HepG2 (cell line): ENCODE data around the gene KRT3.

Experiments
- ATF1 ChIP-seq: IDR thresholded peaks from 2 replicates; pipeline ENCODE4 v1.6.1; 2016; ENCODE audit warnings: mild to moderate bottlenecking, control low read depth
- BCL6 ChIP-seq: IDR thresholded peaks from 2 replicates; pipeline ENCODE4 v1.6.1; 2016; ENCODE audit warnings: missing genetic modification reagents, missing compliant biosample characterization
- MAFK ChIP-seq, 2 experiments: IDR thresholded peaks in 1 of 2; conservative IDR thresholded peaks in 1 of 2; 2 replicates each; pipeline ENCODE4 v1.6.1; 2011; ENCODE audit warnings: improper control_type of control experiment in 2 of 2, low read length in 2 of 2
- POLR2A ChIP-seq, 2 experiments: IDR thresholded peaks; 2 replicates each; pipeline ENCODE4 v1.6.1; 2011; ENCODE audit warnings: low read depth in 2 of 2, low read length in 2 of 2, mild to moderate bottlenecking in 1 of 2, moderate library complexity in 1 of 2; ENCODE audit not compliant: insufficient read depth in 1 of 2
- POLR2AphosphoS2 ChIP-seq: IDR thresholded peaks from 2 replicates; pipeline ENCODE4 v1.6.1; 2011; ENCODE audit warnings: low read depth, low read length, improper control_type of control experiment
- SMC3 ChIP-seq: IDR thresholded peaks from 2 replicates; pipeline ENCODE4 v1.6.1; 2011; ENCODE audit warnings: low read length, improper control_type of control experiment
- U2AF2 ChIP-seq: fragments of 200-400 bp; formaldehyde crosslinking; IDR thresholded peaks from 2 replicates; pipeline ENCODE4 v1.6.1; 2017; ENCODE audit warnings: low read depth, mild to moderate bottlenecking, low read length
- TF ChIP-seq, protein P1 (sequence below): sonication (generic); formaldehyde crosslinking; IDR thresholded peaks from 2 replicates; pipeline ENCODE4 v1.5.0; 2020; ENCODE audit warnings: mild to moderate bottlenecking, missing genetic modification reagents, moderate library complexity
- TF ChIP-seq, protein P2 (sequence below): IDR thresholded peaks from 2 replicates; pipeline ENCODE4 v1.6.1; 2016; ENCODE audit warnings: missing compliant biosample characterization, missing genetic modification reagents, borderline replicate concordance
- TF ChIP-seq, protein P3 (sequence below): sonication (generic); formaldehyde crosslinking; conservative IDR thresholded peaks from 2 replicates; pipeline ENCODE4 v1.8.0; 2022; ENCODE audit warnings: missing genetic modification reagents
- TF ChIP-seq, protein P4 (sequence below): sonication (generic); formaldehyde crosslinking; IDR thresholded peaks from 2 replicates; pipeline ENCODE4 v1.4.0; 2020; ENCODE audit warnings: missing genetic modification reagents

DNA sequence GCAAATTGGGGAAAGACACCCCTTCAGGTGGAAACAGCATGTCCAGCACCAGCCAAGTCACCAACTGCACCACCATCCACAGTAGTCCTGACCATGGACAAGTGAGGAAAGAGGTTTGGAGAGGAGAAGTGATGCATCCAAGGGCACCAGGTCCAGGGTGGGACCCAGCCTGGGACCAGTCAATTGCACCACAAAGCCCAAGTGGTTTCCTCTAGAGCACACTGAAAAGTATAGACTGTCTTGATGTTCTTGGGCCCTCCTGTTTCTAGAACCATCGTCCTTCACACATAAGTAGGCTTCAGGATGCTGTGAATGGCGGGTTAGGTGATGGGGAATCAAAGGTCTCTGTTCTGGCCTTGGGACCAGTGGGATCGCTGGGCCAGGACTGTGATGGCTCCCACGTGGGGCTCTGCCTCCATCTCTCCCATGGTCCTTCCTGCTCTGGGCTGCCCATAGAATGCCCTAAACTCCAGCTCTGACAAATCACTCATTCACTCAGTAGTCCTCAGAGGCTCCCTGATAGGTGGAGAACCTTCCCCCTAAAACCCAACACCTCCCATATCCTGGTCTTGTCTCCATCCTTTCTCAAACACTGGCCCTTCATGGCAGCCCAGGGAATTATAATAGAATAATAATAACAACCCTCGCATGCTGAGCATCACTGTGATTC lies 29.0 kb upstream of the KRT3 start:
- TF ChIP-seq SMC3: no peak
- TF ChIP-seq, protein P1, sequence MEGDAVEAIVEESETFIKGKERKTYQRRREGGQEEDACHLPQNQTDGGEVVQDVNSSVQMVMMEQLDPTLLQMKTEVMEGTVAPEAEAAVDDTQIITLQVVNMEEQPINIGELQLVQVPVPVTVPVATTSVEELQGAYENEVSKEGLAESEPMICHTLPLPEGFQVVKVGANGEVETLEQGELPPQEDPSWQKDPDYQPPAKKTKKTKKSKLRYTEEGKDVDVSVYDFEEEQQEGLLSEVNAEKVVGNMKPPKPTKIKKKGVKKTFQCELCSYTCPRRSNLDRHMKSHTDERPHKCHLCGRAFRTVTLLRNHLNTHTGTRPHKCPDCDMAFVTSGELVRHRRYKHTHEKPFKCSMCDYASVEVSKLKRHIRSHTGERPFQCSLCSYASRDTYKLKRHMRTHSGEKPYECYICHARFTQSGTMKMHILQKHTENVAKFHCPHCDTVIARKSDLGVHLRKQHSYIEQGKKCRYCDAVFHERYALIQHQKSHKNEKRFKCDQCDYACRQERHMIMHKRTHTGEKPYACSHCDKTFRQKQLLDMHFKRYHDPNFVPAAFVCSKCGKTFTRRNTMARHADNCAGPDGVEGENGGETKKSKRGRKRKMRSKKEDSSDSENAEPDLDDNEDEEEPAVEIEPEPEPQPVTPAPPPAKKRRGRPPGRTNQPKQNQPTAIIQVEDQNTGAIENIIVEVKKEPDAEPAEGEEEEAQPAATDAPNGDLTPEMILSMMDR (CRISPR knock-in tag): no peak
- no peak for TF ChIP-seq U2AF2
- TF ChIP-seq BCL6: no peak
- TF ChIP-seq, protein P2, sequence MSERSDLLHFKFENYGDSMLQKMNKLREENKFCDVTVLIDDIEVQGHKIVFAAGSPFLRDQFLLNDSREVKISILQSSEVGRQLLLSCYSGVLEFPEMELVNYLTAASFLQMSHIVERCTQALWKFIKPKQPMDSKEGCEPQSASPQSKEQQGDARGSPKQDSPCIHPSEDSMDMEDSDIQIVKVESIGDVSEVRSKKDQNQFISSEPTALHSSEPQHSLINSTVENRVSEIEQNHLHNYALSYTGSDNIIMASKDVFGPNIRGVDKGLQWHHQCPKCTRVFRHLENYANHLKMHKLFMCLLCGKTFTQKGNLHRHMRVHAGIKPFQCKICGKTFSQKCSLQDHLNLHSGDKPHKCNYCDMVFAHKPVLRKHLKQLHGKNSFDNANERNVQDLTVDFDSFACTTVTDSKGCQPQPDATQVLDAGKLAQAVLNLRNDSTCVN (CRISPR knock-in tag): no peak
- TF ChIP-seq ATF1 (CRISPR knock-in tag): no peak
- TF ChIP-seq MAFK (conservative IDR thresholded peaks at IDR 0.05 in 1 of 2, IDR thresholded peaks at IDR 0.05 in 1 of 2; ENCODE audit: low read length in 2 of 2): no peak
- TF ChIP-seq POLR2A (IDR thresholded peaks at IDR 0.05; ENCODE audit: insufficient read depth in 1 of 2, low read depth in 2 of 2, low read length in 2 of 2): no peak
- TF ChIP-seq, protein P3, sequence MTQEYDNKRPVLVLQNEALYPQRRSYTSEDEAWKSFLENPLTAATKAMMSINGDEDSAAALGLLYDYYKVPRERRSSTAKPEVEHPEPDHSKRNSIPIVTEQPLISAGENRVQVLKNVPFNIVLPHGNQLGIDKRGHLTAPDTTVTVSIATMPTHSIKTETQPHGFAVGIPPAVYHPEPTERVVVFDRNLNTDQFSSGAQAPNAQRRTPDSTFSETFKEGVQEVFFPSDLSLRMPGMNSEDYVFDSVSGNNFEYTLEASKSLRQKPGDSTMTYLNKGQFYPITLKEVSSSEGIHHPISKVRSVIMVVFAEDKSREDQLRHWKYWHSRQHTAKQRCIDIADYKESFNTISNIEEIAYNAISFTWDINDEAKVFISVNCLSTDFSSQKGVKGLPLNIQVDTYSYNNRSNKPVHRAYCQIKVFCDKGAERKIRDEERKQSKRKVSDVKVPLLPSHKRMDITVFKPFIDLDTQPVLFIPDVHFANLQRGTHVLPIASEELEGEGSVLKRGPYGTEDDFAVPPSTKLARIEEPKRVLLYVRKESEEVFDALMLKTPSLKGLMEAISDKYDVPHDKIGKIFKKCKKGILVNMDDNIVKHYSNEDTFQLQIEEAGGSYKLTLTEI (CRISPR knock-in tag): no peak
- TF ChIP-seq, protein P4, sequence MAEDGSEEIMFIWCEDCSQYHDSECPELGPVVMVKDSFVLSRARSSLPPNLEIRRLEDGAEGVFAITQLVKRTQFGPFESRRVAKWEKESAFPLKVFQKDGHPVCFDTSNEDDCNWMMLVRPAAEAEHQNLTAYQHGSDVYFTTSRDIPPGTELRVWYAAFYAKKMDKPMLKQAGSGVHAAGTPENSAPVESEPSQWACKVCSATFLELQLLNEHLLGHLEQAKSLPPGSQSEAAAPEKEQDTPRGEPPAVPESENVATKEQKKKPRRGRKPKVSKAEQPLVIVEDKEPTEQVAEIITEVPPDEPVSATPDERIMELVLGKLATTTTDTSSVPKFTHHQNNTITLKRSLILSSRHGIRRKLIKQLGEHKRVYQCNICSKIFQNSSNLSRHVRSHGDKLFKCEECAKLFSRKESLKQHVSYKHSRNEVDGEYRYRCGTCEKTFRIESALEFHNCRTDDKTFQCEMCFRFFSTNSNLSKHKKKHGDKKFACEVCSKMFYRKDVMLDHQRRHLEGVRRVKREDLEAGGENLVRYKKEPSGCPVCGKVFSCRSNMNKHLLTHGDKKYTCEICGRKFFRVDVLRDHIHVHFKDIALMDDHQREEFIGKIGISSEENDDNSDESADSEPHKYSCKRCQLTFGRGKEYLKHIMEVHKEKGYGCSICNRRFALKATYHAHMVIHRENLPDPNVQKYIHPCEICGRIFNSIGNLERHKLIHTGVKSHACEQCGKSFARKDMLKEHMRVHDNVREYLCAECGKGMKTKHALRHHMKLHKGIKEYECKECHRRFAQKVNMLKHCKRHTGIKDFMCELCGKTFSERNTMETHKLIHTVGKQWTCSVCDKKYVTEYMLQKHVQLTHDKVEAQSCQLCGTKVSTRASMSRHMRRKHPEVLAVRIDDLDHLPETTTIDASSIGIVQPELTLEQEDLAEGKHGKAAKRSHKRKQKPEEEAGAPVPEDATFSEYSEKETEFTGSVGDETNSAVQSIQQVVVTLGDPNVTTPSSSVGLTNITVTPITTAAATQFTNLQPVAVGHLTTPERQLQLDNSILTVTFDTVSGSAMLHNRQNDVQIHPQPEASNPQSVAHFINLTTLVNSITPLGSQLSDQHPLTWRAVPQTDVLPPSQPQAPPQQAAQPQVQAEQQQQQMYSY: no peak
- TF ChIP-seq POLR2AphosphoS2: no peak
